Measurements from ENCODE around the gene SMC6. TPM values are rescaled to one million over a fixed set of nuclear protein-coding genes. Genes with fewer than 3 reads are reported as not detected.

The SMC6 gene
- polyA plus RNA-seq, 1 donor from 2014 or later, result 20.1 TPM

DNA sequence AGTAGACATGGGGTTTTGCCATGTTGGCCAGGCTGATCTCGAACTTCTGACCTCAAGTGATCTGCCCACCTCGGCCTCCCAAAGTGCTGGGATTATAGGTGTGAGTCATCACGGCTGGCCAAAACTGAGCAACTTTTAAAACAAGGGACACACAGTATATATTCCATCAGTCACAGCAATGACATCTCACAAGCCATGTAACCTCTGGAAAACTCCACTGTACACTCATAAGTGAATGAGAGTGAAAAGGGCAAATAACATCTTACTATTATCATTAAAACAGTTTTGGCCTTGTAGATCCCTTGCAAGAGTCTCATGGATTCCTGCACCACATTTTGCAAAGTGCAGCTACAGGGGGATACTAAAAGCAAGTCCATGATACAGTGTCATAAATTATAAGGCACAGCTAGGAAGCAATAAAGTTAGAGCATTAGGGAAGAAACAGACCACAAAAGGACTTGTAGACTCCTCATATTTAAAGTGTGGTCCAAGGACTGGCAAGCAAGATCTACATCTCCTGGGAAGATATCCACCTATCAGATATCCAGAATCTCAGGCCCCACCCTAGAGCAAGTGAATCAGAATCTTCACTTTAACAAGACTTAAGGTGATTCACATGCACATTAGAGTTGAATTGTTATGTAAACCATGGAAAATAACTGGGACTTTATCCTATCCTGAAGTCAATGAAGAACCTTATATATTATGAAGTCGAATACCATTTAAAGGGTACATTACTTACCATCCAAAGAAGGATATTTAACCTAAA lies 5.7 kb downstream of the SMC6 start:
- Histone ChIP-seq H3K27me3 (ENCODE audit: insufficient read depth, low read depth, low read length) (no peaks in the 10 kb centered on the region), H4K20me1 (ENCODE audit: insufficient read depth) (no peaks in the 10 kb centered on the region), H3K36me3 (ENCODE audit: insufficient read depth, low read length) (no peaks in the 10 kb centered on the region), H3K27ac (ENCODE audit: low read length) (no peak overlapping the region), H3K9ac (ENCODE audit: low read length) (no peak overlapping the region), H3K4me3 (ENCODE audit: low read length) (no peak overlapping the region), H3K79me2 (replicated peaks; ENCODE audit: insufficient read depth, low read length) (peaks cover 27% of the 10 kb centered on the region), H3K9me3 (ENCODE audit: low read length) (no peaks in the 10 kb centered on the region), H3K9me2 (ENCODE audit: insufficient read depth, low read length) (no peaks in the 10 kb centered on the region), H2AFZ (ENCODE audit: low read depth, low read length) (no peak overlapping the region), H3K4me2 (ENCODE audit: low read length) (peak overlapping the region; percentile 22), H3F3A (ENCODE audit: insufficient read depth, low read length, poor library complexity, severe bottlenecking) (no peaks in the 10 kb centered on the region)
- TF ChIP-seq SMC3 (conservative IDR thresholded peaks at IDR 0.05; ENCODE audit: poor library complexity) (no peak), EZH2 (IDR thresholded peaks at IDR 0.05; ENCODE audit: borderline replicate concordance, insufficient read depth, low read length, poor library complexity, severe bottlenecking) (no peak), TAF1 (IDR thresholded peaks at IDR 0.05; ENCODE audit: low read depth) (no peak), MXI1 (conservative IDR thresholded peaks at IDR 0.05; ENCODE audit: poor library complexity, severe bottlenecking) (no peak), RAD21 (conservative IDR thresholded peaks at IDR 0.05) (no peak), EP300 (conservative IDR thresholded peaks at IDR 0.05; ENCODE audit: poor library complexity, severe bottlenecking) (no peak), POLR2AphosphoS5 (IDR thresholded peaks at IDR 0.05) (no peak)
- TF ChIP-seq, protein P1, sequence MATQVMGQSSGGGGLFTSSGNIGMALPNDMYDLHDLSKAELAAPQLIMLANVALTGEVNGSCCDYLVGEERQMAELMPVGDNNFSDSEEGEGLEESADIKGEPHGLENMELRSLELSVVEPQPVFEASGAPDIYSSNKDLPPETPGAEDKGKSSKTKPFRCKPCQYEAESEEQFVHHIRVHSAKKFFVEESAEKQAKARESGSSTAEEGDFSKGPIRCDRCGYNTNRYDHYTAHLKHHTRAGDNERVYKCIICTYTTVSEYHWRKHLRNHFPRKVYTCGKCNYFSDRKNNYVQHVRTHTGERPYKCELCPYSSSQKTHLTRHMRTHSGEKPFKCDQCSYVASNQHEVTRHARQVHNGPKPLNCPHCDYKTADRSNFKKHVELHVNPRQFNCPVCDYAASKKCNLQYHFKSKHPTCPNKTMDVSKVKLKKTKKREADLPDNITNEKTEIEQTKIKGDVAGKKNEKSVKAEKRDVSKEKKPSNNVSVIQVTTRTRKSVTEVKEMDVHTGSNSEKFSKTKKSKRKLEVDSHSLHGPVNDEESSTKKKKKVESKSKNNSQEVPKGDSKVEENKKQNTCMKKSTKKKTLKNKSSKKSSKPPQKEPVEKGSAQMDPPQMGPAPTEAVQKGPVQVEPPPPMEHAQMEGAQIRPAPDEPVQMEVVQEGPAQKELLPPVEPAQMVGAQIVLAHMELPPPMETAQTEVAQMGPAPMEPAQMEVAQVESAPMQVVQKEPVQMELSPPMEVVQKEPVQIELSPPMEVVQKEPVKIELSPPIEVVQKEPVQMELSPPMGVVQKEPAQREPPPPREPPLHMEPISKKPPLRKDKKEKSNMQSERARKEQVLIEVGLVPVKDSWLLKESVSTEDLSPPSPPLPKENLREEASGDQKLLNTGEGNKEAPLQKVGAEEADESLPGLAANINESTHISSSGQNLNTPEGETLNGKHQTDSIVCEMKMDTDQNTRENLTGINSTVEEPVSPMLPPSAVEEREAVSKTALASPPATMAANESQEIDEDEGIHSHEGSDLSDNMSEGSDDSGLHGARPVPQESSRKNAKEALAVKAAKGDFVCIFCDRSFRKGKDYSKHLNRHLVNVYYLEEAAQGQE (IDR thresholded peaks at IDR 0.05; ENCODE audit: borderline replicate concordance), result no peak
- TF ChIP-seq, protein P2, sequence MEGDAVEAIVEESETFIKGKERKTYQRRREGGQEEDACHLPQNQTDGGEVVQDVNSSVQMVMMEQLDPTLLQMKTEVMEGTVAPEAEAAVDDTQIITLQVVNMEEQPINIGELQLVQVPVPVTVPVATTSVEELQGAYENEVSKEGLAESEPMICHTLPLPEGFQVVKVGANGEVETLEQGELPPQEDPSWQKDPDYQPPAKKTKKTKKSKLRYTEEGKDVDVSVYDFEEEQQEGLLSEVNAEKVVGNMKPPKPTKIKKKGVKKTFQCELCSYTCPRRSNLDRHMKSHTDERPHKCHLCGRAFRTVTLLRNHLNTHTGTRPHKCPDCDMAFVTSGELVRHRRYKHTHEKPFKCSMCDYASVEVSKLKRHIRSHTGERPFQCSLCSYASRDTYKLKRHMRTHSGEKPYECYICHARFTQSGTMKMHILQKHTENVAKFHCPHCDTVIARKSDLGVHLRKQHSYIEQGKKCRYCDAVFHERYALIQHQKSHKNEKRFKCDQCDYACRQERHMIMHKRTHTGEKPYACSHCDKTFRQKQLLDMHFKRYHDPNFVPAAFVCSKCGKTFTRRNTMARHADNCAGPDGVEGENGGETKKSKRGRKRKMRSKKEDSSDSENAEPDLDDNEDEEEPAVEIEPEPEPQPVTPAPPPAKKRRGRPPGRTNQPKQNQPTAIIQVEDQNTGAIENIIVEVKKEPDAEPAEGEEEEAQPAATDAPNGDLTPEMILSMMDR (IDR thresholded peaks at IDR 0.05; ENCODE audit: poor library complexity, severe bottlenecking), result no peak

DNA sequence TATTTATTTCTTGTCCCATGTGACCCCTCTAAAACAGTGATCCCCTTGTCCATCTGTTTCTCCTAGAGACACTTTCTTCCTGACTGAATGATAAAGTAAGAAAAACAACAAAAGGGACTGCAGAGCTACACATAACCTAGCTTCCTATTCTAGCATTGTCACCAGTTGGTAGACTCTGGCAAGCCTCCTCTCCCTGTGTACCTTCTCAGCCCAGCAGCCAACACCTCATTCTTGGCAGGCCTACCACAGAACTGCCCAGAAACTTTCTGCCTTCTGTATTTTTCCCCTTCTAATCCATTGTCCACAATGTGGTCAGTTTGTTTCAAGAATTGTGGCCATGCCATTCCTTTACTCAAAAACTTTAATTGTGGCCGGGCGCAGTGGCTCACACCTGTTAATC lies 13.4 kb downstream of the SMC6 start:
- no peak overlapping the region for H3K4me2 ChIP-seq (ENCODE audit: low read length)
- H3K9me3 ChIP-seq (ENCODE audit: low read length), result no peaks in the 10 kb centered on the region
- H2AFZ ChIP-seq (ENCODE audit: low read depth, low read length), result no peak overlapping the region
- H3K27ac ChIP-seq (ENCODE audit: low read length), result no peak overlapping the region
- H3K9ac ChIP-seq (ENCODE audit: low read length), result no peak overlapping the region
- no peak overlapping the region for H3K4me3 ChIP-seq (ENCODE audit: low read length)
- no peaks in the 10 kb centered on the region for H3K36me3 ChIP-seq (ENCODE audit: insufficient read depth, low read length)
- H3K9me2 ChIP-seq (ENCODE audit: insufficient read depth, low read length), result no peaks in the 10 kb centered on the region
- no peaks in the 10 kb centered on the region for H3F3A ChIP-seq (ENCODE audit: insufficient read depth, low read length, poor library complexity, severe bottlenecking)
- TF ChIP-seq RAD21 (conservative IDR thresholded peaks at IDR 0.05), result no peak
- TF ChIP-seq MXI1 (conservative IDR thresholded peaks at IDR 0.05; ENCODE audit: poor library complexity, severe bottlenecking), result no peak
- no peak for TF ChIP-seq EZH2 (IDR thresholded peaks at IDR 0.05; ENCODE audit: borderline replicate concordance, insufficient read depth, low read length, poor library complexity, severe bottlenecking)
- no peak for TF ChIP-seq EP300 (conservative IDR thresholded peaks at IDR 0.05; ENCODE audit: poor library complexity, severe bottlenecking)
- TF ChIP-seq, protein P2 (IDR thresholded peaks at IDR 0.05; ENCODE audit: poor library complexity, severe bottlenecking), result no peak
- no peak for TF ChIP-seq SMC3 (conservative IDR thresholded peaks at IDR 0.05; ENCODE audit: poor library complexity)
- TF ChIP-seq POLR2AphosphoS5 (IDR thresholded peaks at IDR 0.05), result no peak
- TF ChIP-seq, protein P1 (IDR thresholded peaks at IDR 0.05; ENCODE audit: borderline replicate concordance), result no peak
- TF ChIP-seq TAF1 (IDR thresholded peaks at IDR 0.05; ENCODE audit: low read depth), result no peak
- no peaks in the 10 kb centered on the region for H3K79me2 ChIP-seq (replicated peaks; ENCODE audit: insufficient read depth, low read length)
- H3K27me3 ChIP-seq (ENCODE audit: insufficient read depth, low read depth, low read length), result no peaks in the 10 kb centered on the region
- H4K20me1 ChIP-seq (ENCODE audit: insufficient read depth), result no peaks in the 10 kb centered on the region

All from neural cell (in vitro differentiated cells).